PC-3 (cell line): ENCODE data around the gene SOST.

Experiments
- CTCF ChIP-seq: fragments of 300-600 bp; sonication (generic); conservative IDR thresholded peaks from 2 replicates; pipeline ENCODE4 v1.5.1; 2017; ENCODE audit warnings: antibody characterized with exemption, low read depth, mild to moderate bottlenecking, low read length
- EZH2 ChIP-seq: fragments of 300-600 bp; sonication (generic); IDR thresholded peaks from one replicate; pipeline ENCODE4 v1.6.1; 2017; ENCODE audit warnings: antibody characterized with exemption, mild to moderate bottlenecking, low read length; ENCODE audit not compliant: unreplicated experiment

GRCh38 chr17:43767053-43767712 is 8.6 kb upstream of the SOST start:
- TF ChIP-seq CTCF (no peak), EZH2 (no peak)
